Hepatocyte (in vitro differentiated cells): ENCODE results near the gene EXOC3. TPM values are rescaled to one million over a fixed set of nuclear protein-coding genes. Genes with fewer than 3 reads are reported as not detected.

ENCODE experiments used
- DNase-seq: peaks from one replicate; pipeline ENCODE4 v3.0.0-alpha.2; 2016; ENCODE audit warnings: low spot score
- H2AFZ ChIP-seq: fragments of 200-600 bp; sonication (generic); 2 replicates; pipeline ENCODE4 v1.6.0; 2016; ENCODE audit warnings: antibody characterized with exemption, mild to moderate bottlenecking
- H3K27ac ChIP-seq: fragments of 200-600 bp; sonication (generic); 2 replicates; pipeline ENCODE4 v1.5.1; 2016; ENCODE audit warnings: mild to moderate bottlenecking
- H3K27me3 ChIP-seq: fragments of 200-600 bp; sonication (generic); 2 replicates; pipeline ENCODE4 v1.6.1; 2016
- H3K36me3 ChIP-seq: fragments of 200-600 bp; sonication (generic); replicated peaks from 2 replicates; pipeline ENCODE4 v1.5.1; 2016; ENCODE audit warnings: low read depth; ENCODE audit not compliant: insufficient read depth
- H3K4me1 ChIP-seq: fragments of 200-600 bp; sonication (generic); 2 replicates; pipeline ENCODE4 v1.5.1; 2016; ENCODE audit warnings: mild to moderate bottlenecking, moderate library complexity; ENCODE audit not compliant: insufficient read depth
- H3K4me2 ChIP-seq: fragments of 200-600 bp; sonication (generic); 2 replicates; pipeline ENCODE4 v1.6.0; 2016
- H3K4me3 ChIP-seq: fragments of 200-600 bp; sonication (generic); 2 replicates; pipeline ENCODE4 v1.5.1; 2016; ENCODE audit warnings: mild to moderate bottlenecking
- H3K79me2 ChIP-seq: fragments of 200-600 bp; sonication (generic); 2 replicates; pipeline ENCODE4 v1.6.0; 2017; ENCODE audit warnings: mild to moderate bottlenecking
- H3K9me2 ChIP-seq: fragments of 200-600 bp; sonication (generic); replicated peaks from 2 replicates; pipeline ENCODE4 v1.6.0; 2017; ENCODE audit warnings: mild to moderate bottlenecking; ENCODE audit not compliant: insufficient read depth
- H3K9me3 ChIP-seq: fragments of 200-600 bp; sonication (generic); 2 replicates; pipeline ENCODE4 v1.5.1; 2016; ENCODE audit warnings: low read depth, mild to moderate bottlenecking
- H4K20me1 ChIP-seq: fragments of 200-600 bp; sonication (generic); 2 replicates; pipeline ENCODE4 v1.6.0; 2016; ENCODE audit warnings: mild to moderate bottlenecking; ENCODE audit not compliant: insufficient read depth, poor library complexity, severe bottlenecking
- EZH2 ChIP-seq: fragments of 200-600 bp; sonication (generic); IDR thresholded peaks from 2 replicates; pipeline ENCODE4 v1.6.1; 2016; ENCODE audit warnings: antibody characterized with exemption, mild to moderate bottlenecking, borderline replicate concordance
- EZH2phosphoT487 ChIP-seq: fragments of 200-600 bp; sonication (generic); IDR thresholded peaks from one replicate; pipeline ENCODE4 v1.6.1; 2018; ENCODE audit warnings: antibody characterized with exemption, mild to moderate bottlenecking, low read depth, moderate library complexity; ENCODE audit not compliant: unreplicated experiment, severe bottlenecking
- WGBS: methylation state at CpG from one replicate; pipeline ENCODE4 v1.1.6; 2016; ENCODE audit warnings: low lambda C conversion rate; ENCODE audit errors: missing lambda C conversion rate; 5-methylcytosine and 5-hydroxymethylcytosine counted together
- polyA plus RNA-seq: library from polyadenylated mRNA; unstranded; fragments of >200 nt; fragmentation: Nextera tagmentation; extraction: Ambion mirVana; gene quantifications from 2 replicates; pipeline ENCODE4 v1.2.1, GENCODE V29; 2016
- total RNA-seq: library from RNA; depleted of rRNA; stranded (reverse); fragments of >200 nt; gene quantifications from 2 replicates; pipeline ENCODE4 v1.2.3, GENCODE V29; 2014
- TF ChIP-seq, protein P1 (sequence below): fragments of 200-600 bp; sonication (generic); IDR thresholded peaks from 2 replicates; pipeline ENCODE4 v1.5.1; 2016; ENCODE audit warnings: antibody characterized with exemption, mild to moderate bottlenecking; ENCODE audit not compliant: poor library complexity

The EXOC3 gene
- total and polyA plus RNA-seq, 2 experiments from 2014 or later: 36.1 to 38.3 TPM

DNA sequence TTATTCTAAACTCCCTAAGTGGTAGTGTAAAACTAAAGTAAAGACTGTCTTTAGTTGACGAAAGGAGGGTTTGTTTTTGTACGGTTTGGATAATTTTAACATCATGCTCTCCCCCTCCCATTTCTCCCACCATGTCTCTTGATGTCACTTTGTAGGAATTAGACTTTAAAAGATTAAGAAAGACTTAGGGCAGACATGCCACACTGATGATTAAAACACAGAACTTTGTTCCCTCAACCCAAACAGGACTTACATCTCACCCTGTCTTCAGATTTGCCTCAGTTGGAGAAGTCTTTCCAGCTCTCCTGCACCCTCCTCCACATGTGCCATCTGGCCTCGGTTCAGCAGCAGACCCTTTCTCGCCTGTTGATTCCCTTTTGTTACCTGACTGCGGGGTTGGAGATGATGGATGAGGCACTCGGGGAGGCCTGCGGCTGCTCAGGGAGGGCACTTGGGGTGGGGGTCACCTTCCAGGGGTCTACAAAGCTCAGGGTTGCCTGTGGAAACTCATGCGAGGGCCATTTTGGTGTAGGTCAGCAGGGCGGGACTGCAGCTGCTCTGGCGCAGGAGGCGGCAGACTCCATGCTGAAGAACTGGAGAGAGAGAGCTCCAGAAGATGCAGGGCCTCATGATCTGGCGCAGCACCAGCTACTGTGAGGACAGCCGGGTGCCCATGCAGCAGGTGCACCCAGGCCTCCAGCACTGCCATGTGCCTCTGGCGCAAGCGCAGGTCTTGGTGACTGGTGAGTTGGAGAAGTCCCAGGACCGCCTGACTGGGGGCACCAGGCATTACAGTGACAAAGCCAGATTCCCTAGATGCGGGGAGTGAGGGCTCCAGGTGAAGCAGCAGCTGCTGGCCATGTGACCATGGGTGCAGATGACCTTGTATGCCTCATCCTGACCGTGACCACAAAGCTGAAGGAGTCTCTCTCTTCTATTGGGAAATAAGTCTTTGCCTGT lies 24.5 kb upstream of the EXOC3 start:
- Histone ChIP-seq H3K4me2 (no peak overlapping the region), H3K79me2 (no peaks in the 10 kb centered on the region)
- 92% methylated on average over 18 of the region's 18 CpGs for WGBS

DNA sequence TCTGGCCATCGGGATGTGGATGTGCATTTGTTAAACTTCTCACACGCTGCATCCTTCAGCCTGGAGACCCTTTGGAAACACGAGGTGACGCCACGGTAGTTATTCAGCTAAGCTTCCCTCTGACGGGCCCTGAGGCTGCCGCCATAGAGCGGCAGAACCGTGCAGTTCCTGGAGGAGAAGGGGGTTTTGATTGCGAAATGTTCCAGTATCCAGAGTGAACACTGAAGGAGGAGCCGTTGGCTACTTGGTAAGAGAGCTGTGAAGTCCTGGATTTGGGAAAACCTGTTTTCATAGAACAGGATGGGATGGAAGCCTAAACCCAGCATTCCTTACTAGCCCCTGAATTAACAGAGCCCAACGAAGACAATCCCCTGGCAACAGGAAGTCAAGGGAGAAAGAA lies 23.0 kb upstream of the EXOC3 start:
- Histone ChIP-seq H3K4me1 (peaks cover 16% of the 10 kb centered on the region), H3K36me3 (no peaks in the 10 kb centered on the region), H3K4me2 (no peak overlapping the region), H3K4me3 (no peak overlapping the region), H3K79me2 (no peaks in the 10 kb centered on the region), H3K9me2 (no peaks in the 10 kb centered on the region), H3K27me3 (no peaks in the 10 kb centered on the region), H3K27ac (no peak overlapping the region), H4K20me1 (no peaks in the 10 kb centered on the region), H3K9me3 (no peaks in the 10 kb centered on the region), H2AFZ (no peak overlapping the region)
- DNase-seq: no peak
- TF ChIP-seq EZH2phosphoT487: no peak
- TF ChIP-seq EZH2: no peak
- TF ChIP-seq, protein P1, sequence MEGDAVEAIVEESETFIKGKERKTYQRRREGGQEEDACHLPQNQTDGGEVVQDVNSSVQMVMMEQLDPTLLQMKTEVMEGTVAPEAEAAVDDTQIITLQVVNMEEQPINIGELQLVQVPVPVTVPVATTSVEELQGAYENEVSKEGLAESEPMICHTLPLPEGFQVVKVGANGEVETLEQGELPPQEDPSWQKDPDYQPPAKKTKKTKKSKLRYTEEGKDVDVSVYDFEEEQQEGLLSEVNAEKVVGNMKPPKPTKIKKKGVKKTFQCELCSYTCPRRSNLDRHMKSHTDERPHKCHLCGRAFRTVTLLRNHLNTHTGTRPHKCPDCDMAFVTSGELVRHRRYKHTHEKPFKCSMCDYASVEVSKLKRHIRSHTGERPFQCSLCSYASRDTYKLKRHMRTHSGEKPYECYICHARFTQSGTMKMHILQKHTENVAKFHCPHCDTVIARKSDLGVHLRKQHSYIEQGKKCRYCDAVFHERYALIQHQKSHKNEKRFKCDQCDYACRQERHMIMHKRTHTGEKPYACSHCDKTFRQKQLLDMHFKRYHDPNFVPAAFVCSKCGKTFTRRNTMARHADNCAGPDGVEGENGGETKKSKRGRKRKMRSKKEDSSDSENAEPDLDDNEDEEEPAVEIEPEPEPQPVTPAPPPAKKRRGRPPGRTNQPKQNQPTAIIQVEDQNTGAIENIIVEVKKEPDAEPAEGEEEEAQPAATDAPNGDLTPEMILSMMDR: no peak
- 77% methylated on average over 12 of the region's 12 CpGs for WGBS

More for the DNA sequence above, 24.5 kb upstream of the EXOC3 start:
- TF ChIP-seq EZH2phosphoT487: no peak
- TF ChIP-seq, protein P1: no peak
- TF ChIP-seq EZH2: no peak
- Histone ChIP-seq H3K9me3 (no peaks in the 10 kb centered on the region), H4K20me1 (no peaks in the 10 kb centered on the region), H3K4me3 (no peak overlapping the region), H3K27ac (no peak overlapping the region), H3K9me2 (no peaks in the 10 kb centered on the region), H3K27me3 (no peaks in the 10 kb centered on the region), H3K4me1 (peaks cover 30% of the 10 kb centered on the region), H2AFZ (no peak overlapping the region), H3K36me3 (no peaks in the 10 kb centered on the region)
- DNase-seq: no peak

DNA sequence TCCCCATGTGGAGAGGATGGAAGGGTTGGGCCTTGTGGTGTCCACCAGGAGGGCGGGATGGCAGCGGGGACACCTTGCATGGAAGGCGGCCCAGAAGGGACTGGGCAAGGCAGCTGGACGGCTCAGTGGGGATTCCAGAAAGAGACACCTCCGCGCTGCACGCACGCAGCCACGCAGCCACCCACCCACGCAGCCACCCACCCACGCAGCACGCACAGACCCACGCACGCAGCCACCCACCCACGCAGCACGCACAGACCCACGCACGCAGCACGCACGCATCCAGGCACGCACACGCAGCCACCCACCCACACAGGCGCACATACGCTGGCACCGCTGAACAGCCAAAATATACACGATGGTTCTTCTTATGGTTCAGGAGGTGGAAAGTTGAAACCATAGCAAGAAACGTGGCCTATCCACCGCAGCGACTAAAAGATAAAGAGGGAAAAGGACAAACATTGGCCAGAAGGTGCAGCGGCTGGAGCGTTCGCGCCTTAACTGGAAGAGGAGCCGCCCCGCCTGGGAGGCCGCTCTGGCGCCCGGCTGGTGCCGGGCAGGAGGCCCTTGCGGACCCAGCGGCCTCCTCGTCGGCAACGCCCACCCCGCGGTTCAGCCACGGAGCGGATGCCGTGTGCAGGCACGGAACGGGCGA lies 22.2 kb upstream of the EXOC3 start:
- Histone ChIP-seq H3K79me2 (no peaks in the 10 kb centered on the region), H3K27ac (no peak overlapping the region), H3K36me3 (no peaks in the 10 kb centered on the region), H3K9me3 (no peaks in the 10 kb centered on the region), H4K20me1 (no peaks in the 10 kb centered on the region), H3K4me3 (no peak overlapping the region), H2AFZ (no peak overlapping the region), H3K4me1 (peaks cover 10% of the 10 kb centered on the region), H3K27me3 (no peaks in the 10 kb centered on the region), H3K9me2 (no peaks in the 10 kb centered on the region), H3K4me2 (no peak overlapping the region)
- no peak for DNase-seq
- TF ChIP-seq EZH2phosphoT487: no peak
- TF ChIP-seq, protein P1: no peak
- TF ChIP-seq EZH2: no peak
- 96% methylated on average over 40 of the region's 52 CpGs for WGBS
